ENCODE data around the gene HORMAD2.
A peak's percentile ranks its signal among the peaks of the same experiment; 100 is the strongest.
"Not testable (repeated sequence)": the region's sequence is repeated elsewhere in the genome, so short reads cannot be mapped to it uniquely, and the experiment has no call there.

The HORMAD2 gene

GRCh38 chr22:30074147-30074546, 6.1 kb upstream of the HORMAD2 start:
- H3K4me3 ChIP-seq, result no peak overlapping the region
- peaks cover 49% of the 10 kb centered on the region for H3K4me1 ChIP-seq
- H3K4me2 ChIP-seq, result no peak overlapping the region
- H3K9me3 ChIP-seq, result no peaks in the 10 kb centered on the region
- no peak for TF ChIP-seq Cebpa-rat (IDR thresholded peaks at IDR 0.05)
- no peaks in the 10 kb centered on the region for H3K27me3 ChIP-seq
- no peak overlapping the region for H3K27ac ChIP-seq
- H4K20me1 ChIP-seq, result peaks cover 10% of the 10 kb centered on the region; the same call in 1 of the 2 replicates
- 0 out of 2 replicates have a peak, but pooled peaks cover 4% of the 10 kb centered on the region for H3K36me3 ChIP-seq
- H3K9ac ChIP-seq, result no peak overlapping the region

DNA sequence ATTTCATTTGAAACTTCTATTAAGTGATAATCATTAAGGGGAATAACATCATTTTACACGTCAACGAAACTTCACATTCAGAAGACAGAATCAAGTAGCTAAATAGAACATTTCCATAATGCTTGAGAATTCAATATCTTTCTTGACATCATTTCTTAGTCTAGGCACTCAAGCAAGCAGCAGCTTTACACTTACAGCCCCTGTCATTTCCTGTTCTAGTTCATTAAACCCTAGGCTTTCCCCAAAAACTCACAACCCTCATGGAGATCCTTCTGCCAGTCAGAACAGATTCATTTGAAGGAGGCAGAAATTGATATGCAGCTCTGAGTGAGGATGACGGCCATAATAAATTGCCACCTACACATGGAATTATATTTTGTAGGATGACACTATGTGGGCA, 5.3 kb upstream of the HORMAD2 start:
- H3K4me1 ChIP-seq, result peaks cover 58% of the 10 kb centered on the region
- peaks cover 10% of the 10 kb centered on the region; the same call in 1 of the 2 replicates for H4K20me1 ChIP-seq
- H3K27me3 ChIP-seq, result no peaks in the 10 kb centered on the region
- peak overlapping the region; percentile 49 for H3K4me2 ChIP-seq
- 0 out of 2 replicates have a peak, but pooled peaks cover 4% of the 10 kb centered on the region for H3K36me3 ChIP-seq
- H3K4me3 ChIP-seq, result no peak overlapping the region
- no peak overlapping the region for H3K9ac ChIP-seq
- no peak overlapping the region for H3K27ac ChIP-seq
- TF ChIP-seq Cebpa-rat (IDR thresholded peaks at IDR 0.05), result no peak
- no peaks in the 10 kb centered on the region for H3K9me3 ChIP-seq

DNA sequence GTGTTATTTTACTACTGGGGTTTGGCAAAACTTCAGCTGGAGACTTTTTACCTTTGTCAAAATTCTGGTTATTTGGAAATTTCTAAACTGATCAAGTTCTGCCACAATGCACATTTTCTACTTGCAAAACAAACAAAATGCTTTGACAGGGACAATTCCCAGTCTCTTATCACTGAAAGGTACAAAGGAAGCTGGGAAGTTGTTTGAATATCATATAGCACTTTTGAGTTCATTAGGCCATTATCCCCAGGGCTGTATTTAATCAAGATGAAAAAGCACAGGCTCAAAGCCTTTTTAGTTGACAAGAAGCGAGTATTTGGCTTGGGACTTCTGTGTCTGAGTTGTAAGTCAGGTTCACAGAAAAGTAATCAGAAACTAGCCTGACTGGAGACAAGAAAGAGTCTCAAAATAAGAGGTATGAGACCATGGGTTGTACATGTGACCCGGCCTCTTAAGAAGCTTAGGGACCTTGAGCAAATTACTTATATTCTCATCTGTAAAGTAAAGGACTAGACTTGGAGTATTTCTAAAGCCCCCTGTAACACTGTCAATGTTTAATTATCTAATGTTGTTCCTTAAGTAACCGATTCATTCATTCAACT, 2.9 kb upstream of the HORMAD2 start:
- TF ChIP-seq Cebpa-rat (IDR thresholded peaks at IDR 0.05), result no peak
- H4K20me1 ChIP-seq, result peaks cover 10% of the 10 kb centered on the region; the same call in 1 of the 2 replicates
- H3K9ac ChIP-seq, result no peak overlapping the region
- no peak overlapping the region for H3K4me3 ChIP-seq
- H3K4me2 ChIP-seq, result peak overlapping the region; percentile 90
- no peaks in the 10 kb centered on the region for H3K27me3 ChIP-seq
- peak overlapping the region; percentile 88; the same call in 1 of the 2 replicates for H3K27ac ChIP-seq
- no peaks in the 10 kb centered on the region for H3K36me3 ChIP-seq
- no peaks in the 10 kb centered on the region for H3K9me3 ChIP-seq
- H3K4me1 ChIP-seq, result peaks cover 69% of the 10 kb centered on the region

DNA sequence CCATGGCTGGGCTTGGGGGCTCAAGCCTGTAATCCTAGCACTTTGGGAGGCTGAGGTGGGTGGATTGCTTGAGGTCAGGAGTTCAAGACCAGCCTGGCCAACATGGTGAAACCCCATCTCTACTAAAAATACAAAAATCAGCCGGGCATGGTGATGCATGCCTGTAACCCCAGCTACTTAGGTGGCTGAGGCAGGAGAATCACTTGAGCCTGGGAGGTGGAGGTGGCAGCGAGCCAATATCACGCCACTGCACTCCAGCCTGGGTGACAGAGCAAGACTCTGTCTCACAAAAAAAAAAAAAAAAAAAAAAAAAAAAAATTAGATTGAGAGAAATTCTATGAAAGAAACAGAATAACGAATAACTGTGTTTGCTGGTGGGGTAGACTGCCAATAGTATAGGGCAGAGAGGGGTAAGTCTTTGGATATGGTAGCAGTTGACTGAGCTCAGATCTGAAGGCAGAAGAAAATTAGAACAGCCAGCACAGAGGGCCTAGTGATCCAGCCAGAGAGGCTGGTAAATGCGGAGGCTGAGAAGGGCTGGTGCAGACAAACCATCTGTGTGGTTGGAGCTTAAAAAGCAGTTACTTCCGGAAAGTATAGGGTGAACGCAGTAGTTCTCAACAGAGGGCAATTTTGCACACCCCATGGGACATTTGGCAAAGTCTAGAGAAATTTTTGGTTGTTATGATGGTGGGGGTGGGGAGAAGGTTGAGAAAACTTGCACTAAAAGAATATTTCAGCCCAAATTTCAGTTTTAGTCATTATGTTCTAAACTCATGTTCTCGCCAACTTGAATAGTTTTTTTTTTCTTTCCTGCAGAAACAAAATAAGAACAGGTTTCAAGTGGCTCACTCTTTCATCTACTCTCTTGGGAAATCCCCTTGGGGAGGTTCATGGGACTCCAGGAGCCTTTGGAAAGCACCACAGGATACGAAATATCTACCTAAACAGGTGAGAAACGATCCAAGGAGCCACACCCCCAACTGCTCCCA, 1.6 kb upstream of the HORMAD2 start:
- H3K27me3 ChIP-seq, result no peaks in the 10 kb centered on the region
- TF ChIP-seq Cebpa-rat (IDR thresholded peaks at IDR 0.05), result no peak
- H3K4me1 ChIP-seq, result peaks cover 69% of the 10 kb centered on the region
- H4K20me1 ChIP-seq, result peaks cover 10% of the 10 kb centered on the region; the same call in 1 of the 2 replicates
- H3K36me3 ChIP-seq, result no peaks in the 10 kb centered on the region
- peak overlapping the region; percentile 75 for H3K4me3 ChIP-seq
- H3K4me2 ChIP-seq, result peak overlapping the region; percentile 90
- H3K9ac ChIP-seq, result peak overlapping the region; percentile 54; the same call in 1 of the 2 replicates
- peak overlapping the region; percentile 88 for H3K27ac ChIP-seq
- H3K9me3 ChIP-seq, result no peaks in the 10 kb centered on the region

GRCh38 chr22:30080805-30081204, 541 bp downstream of the HORMAD2 start:
- Histone ChIP-seq H3K4me2 (peak overlapping the region; percentile 90), H3K36me3 (no peaks in the 10 kb centered on the region), H3K4me3 (peak overlapping the region; percentile 75; the same call in 1 of the 2 replicates), H4K20me1 (no peaks in the 10 kb centered on the region), H3K9ac (0 out of 2 replicates have a peak overlapping the region, but pooled peaks have one; percentile 81), H3K4me1 (peaks cover 52% of the 10 kb centered on the region), H3K27ac (peak overlapping the region; percentile 88), H3K27me3 (no peaks in the 10 kb centered on the region), H3K9me3 (0 out of 2 replicates have a peak, but pooled peaks cover 1% of the 10 kb centered on the region)
- no peak for TF ChIP-seq Cebpa-rat (IDR thresholded peaks at IDR 0.05)

GRCh38 chr22:30086496-30086895, 6.2 kb downstream of the HORMAD2 start:
- Histone ChIP-seq H3K36me3 (no peaks in the 10 kb centered on the region), H3K9ac (no peak overlapping the region), H3K9me3 (0 out of 2 replicates have a peak, but pooled peaks cover 3% of the 10 kb centered on the region), H3K4me1 (peaks cover 6% of the 10 kb centered on the region; the same call in 1 of the 2 replicates), H3K4me3 (no peak overlapping the region), H3K27ac (no peak overlapping the region), H4K20me1 (no peaks in the 10 kb centered on the region), H3K4me2 (no peak overlapping the region), H3K27me3 (no peaks in the 10 kb centered on the region)
- no peak for TF ChIP-seq Cebpa-rat (IDR thresholded peaks at IDR 0.05)

DNA sequence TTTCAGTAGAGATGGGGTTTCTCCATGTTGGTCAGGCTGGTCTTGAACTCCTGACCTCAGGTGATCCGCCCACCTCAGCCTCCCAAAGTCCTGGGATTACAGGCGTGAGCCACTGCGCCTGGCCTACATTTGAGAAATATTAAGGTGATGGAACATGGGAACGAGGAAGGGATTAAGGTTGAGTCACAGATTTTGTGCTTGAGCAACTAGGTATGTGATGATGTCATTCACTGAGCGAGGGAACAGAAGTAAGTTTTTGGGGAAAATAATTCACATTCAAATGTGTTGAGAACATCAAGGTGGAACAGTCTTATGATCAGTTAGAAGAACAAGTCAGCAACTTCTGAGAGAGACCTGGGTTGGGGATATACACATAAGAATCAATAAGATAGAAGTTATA, 6.8 kb downstream of the HORMAD2 start:
- not testable (repeated sequence) for H3K27me3 ChIP-seq, H3K4me1 ChIP-seq, H4K20me1 ChIP-seq, H3K4me2 ChIP-seq, H3K27ac ChIP-seq, H3K36me3 ChIP-seq, H3K9me3 ChIP-seq, H3K9ac ChIP-seq, H3K4me3 ChIP-seq

GRCh38 chr22:30087611-30088010, 7.3 kb downstream of the HORMAD2 start:
- H3K4me2 ChIP-seq, result no peak overlapping the region
- no peak for TF ChIP-seq Cebpa-rat (IDR thresholded peaks at IDR 0.05)
- H3K9ac ChIP-seq, result no peak overlapping the region
- peaks cover 6% of the 10 kb centered on the region; the same call in 1 of the 2 replicates for H3K9me3 ChIP-seq
- no peaks in the 10 kb centered on the region for H4K20me1 ChIP-seq
- H3K27ac ChIP-seq, result no peak overlapping the region
- H3K27me3 ChIP-seq, result no peaks in the 10 kb centered on the region
- peaks cover 6% of the 10 kb centered on the region; the same call in 1 of the 2 replicates for H3K4me1 ChIP-seq
- no peak overlapping the region for H3K4me3 ChIP-seq
- H3K36me3 ChIP-seq, result no peaks in the 10 kb centered on the region

GRCh38 chr22:30088468-30088867, 8.2 kb downstream of the HORMAD2 start:
- Histone ChIP-seq H3K9me3 (peaks cover 12% of the 10 kb centered on the region; the same call in 1 of the 2 replicates), H3K4me2 (no peak overlapping the region), H3K36me3 (no peaks in the 10 kb centered on the region), H3K4me3 (no peak overlapping the region), H3K27ac (no peak overlapping the region), H3K4me1 (peaks cover 6% of the 10 kb centered on the region; the same call in 1 of the 2 replicates), H3K27me3 (no peaks in the 10 kb centered on the region), H3K9ac (no peak overlapping the region), H4K20me1 (no peaks in the 10 kb centered on the region)
- TF ChIP-seq Cebpa-rat (IDR thresholded peaks at IDR 0.05), result no peak

DNA sequence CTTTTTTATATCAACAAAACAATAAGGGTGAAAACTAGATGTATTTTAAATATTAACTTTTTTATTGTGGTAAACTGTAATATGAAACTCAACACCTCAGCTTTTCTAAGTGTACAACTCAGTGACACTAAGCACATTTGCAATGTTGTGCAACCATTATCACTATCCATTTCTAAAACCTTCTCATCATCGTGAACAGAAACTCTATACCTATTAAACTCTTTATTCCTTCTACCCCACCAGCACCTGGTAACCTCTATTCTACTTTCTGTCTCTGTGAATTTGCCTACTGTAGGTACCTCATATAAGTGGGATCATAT, 9.4 kb downstream of the HORMAD2 start:
- TF ChIP-seq Cebpa-rat (IDR thresholded peaks at IDR 0.05), result no peak
- Histone ChIP-seq H3K4me2 (no peak overlapping the region), H3K4me1 (peaks cover 6% of the 10 kb centered on the region; the same call in 1 of the 2 replicates), H3K4me3 (no peak overlapping the region), H3K36me3 (no peaks in the 10 kb centered on the region), H3K9me3 (peaks cover 23% of the 10 kb centered on the region), H3K27ac (no peak overlapping the region), H3K27me3 (no peaks in the 10 kb centered on the region), H4K20me1 (no peaks in the 10 kb centered on the region), H3K9ac (no peak overlapping the region)
